Activated CD8-positive, alpha-beta memory T cell treated with anti-CD3 and anti-CD28 coated beads for 24 hours (primary cell): ENCODE results near the gene PCDH9.

Experiments used
- DNase-seq: peaks from one replicate; pipeline ENCODE4 v3.0.0-alpha.2; 2020

PCDH9 gene

DNA sequence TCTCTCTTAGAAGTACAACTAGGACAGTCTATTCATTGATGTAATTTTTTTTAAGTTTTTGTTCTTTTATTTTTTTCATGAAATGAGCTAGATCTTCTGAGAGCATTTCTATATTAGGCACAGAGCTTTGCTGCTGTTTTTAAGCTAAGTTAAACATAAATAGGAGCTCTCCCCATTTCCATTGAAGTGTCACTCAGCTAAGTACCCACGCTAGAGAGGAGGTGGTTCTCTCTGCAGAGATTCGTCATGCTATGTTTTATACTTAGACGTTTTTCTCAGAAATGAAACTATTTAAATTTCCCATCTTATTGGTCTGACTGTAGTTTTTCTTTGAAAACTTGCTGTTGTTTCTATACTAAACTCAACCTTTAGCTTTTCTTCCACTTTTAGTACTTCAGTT, 271.5 kb downstream of the PCDH9 start:
- DNase-seq = no peak

DNA sequence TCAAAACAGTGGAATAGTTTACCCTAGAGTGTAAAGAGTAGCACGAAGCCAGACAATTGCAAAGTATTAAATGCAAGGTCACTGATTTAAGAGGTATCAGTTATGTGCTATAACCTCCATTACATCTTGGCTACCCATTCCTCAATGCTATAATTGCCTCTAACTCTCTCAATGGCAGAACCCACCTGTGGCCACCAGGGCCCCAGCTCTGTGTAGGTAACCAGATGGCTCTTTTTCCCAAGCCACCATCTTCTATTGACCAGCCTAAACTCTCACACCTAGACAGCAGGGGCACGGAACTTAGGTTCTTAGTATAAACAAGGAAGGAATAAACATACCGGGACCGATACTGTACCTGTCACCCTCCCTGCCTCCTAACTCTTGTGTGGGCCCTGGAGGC, 277.6 kb downstream of the PCDH9 start:
- DNase-seq = no peak

DNA sequence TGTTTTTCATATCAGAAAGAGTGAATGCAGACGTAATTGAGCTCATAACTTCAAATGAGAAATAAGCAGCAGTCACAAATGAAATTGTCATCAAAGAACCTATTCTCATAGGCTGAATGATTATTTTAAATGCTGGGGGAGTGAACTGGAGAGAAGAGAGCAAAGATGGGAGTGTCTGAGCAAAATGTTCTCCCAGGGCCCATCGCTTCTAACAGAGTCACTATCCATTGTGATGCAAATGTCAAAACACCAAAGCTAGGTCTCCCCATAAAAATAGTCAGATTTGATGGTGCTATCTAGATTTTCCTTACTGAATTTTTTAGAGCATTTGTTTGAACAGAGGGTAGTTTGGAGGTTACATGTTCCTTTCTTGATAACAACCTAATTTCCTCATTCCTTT, 278.7 kb downstream of the PCDH9 start:
- no peak for DNase-seq

DNA sequence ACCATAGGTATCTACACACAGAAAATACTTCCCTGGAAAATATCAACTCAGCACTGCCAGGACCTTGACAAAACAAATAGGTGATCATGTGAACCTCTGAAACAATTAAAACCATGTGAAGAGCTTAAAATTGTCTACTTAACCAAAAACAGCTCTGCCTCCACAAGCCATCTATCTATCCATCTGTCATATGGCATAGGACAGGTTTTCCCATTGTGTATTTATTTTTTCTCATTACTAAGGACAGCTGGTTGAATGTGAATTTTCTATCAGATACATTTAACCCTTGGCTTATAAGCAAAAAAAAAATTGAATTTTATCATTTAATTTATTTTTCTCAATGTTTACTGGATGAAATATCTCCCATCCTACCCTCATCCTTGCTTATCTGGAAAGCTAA, 279.5 kb downstream of the PCDH9 start:
- DNase-seq = no peak

DNA sequence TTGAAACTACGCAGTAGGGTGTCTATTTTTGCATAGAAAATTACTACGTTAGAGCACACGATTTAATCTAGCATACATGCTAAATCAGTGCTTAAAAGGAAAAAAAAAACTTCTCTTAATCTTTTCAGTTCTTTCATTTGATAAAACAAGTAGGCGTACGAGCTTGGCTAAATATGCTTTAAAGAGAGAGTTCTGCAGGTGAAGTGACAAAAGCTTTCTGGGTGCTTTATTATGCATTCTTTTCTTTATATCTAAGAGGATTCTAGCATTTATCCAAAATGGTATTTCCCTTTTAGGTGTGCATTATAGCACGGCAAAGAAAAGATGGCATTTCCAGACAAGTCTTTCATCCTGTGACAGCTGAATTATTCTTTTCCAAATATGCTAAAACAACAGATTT, 281.2 kb downstream of the PCDH9 start:
- no peak for DNase-seq

DNA sequence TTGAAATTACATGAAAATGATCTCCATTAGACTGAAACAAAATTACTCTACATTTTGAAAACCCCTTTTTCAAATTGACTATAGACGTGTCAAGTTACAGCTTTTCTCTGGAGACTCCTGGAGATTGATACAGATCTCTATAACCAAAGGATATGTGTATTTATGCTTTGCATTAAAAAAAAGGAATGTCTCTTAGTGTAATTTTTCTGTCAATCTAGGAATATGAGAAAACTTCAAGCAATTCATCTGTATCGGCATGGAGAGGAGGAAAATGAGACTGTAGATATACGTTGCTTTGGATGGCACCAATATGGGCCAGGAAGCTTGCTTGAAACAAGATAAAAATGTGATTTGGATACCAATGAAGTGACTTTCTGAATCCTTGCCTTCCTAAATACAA, 286.6 kb downstream of the PCDH9 start:
- no peak for DNase-seq

DNA sequence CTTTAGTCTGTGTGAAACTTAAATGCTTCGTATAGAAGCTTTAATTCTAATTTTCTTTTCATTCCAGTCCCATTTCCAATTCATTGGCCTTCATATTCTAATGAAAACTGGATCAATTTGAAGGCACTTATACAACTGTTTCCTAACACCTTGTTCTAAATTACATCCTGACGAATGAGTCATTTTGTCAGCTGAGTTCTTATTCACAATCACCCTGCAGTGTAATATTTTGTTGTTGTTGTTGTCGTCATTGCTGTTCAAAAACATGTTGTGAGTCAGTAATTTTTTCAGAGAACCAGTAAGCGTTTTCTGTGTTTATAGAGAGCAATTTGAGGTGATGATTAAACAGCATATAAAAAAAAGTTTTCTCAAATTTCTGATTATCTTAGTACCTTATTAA, 290.0 kb downstream of the PCDH9 start:
- no peak for DNase-seq

DNA sequence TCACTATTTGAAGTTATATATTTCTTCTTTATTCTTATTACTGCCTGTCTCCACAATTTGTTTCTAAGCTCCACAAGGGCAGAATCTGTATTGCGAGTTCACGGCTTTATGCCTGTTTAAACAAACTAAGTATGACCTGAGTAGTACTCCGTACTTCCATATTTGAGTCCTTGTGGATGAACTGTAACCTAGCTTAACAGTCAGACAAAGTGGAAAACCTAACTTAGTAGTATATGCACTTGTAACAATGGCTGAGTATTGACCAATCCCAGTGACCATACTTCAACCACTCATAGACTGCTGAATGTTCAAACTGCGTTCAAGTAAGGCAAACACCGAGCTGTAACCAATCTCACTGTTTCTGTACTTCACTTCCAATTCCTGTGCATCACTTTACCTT, 292.7 kb downstream of the PCDH9 start:
- no peak for DNase-seq

DNA sequence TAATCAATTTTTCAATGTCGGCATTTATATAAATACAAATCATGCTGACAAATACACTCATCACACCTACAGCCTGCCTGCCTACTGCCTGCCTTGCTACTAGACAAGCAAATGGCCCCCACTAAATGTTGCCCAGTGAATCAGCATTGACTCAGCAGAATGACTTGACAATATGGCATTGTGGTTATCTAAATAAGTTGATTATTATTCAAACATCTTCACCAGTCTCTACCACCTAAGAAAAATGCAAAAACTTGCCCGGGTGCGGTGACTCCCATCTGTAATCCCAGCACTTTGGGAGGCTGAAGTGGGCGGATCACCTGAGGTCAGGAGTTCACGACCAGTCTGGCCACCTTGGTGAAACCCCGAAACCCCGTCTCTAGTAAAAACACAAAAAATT, 296.1 kb downstream of the PCDH9 start:
- no peak for DNase-seq

DNA sequence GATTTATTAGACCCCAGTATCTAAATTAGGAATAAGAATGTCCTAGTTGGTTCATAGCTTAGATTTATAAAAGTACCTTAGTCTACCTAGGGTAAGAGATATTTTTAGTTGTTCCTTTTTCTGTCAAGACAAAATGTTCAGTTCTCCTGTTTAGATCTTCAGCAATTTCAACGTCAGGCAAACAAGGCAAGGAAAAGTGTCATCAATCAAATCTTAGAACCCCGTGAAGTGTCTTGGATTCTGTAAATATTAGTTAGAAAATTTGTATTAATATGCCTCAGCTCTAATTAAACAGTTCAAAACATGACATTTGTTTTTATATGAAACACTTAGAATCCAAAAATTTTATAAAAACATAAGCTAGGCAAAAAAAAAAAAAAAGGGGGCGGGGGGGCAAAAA, 296.6 kb downstream of the PCDH9 start:
- no peak for DNase-seq

DNA sequence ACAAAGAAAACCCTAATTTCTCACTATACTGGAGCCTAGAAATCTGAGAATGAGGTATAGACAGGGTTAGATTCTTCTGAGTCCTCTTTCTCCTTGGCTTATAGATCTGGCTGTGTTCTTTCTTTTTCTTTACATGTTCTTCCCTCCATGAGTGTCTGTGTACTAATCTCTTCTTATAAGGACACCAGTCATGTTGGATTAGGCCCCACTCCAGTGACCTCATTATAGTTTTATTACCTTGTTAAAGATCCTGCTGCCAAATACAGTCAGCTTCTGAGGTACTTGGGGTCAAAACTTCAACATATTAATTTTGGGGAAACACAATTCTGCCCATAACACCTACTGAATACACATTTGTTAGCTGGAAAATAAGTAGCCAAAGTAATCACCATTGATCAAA, 302.6 kb downstream of the PCDH9 start:
- no peak for DNase-seq

DNA sequence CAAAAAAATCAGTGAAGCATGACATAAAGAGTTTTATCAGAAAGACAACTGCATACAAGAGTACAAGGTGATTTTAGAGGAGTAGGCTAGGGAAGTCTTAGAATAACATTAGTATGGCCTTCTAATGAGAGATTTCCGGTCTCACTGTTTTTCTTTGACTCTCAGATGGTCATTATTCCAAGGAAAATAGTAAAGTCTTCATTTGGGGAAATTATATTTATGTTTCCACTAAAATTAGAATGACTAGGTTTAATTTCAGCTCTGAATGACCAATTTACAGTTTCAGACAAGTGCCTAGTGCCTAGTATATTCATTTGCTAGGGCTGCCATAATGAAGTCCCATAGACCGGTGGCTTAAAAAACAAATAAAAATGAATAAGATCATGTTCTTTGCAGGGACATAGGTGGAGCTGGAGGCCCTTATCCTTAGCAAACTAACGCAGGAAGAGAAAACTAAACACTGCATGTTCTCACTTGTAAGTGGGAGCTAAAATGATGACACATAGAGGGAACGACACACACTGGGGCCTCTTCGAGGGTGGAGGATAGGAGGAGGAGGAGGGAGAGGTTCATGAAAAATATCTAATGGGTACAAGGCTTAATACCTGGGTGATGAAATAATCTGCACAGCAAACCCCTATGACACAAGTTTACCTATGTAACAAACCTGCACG, 303.1 kb downstream of the PCDH9 start:
- DNase-seq = no peak

DNA sequence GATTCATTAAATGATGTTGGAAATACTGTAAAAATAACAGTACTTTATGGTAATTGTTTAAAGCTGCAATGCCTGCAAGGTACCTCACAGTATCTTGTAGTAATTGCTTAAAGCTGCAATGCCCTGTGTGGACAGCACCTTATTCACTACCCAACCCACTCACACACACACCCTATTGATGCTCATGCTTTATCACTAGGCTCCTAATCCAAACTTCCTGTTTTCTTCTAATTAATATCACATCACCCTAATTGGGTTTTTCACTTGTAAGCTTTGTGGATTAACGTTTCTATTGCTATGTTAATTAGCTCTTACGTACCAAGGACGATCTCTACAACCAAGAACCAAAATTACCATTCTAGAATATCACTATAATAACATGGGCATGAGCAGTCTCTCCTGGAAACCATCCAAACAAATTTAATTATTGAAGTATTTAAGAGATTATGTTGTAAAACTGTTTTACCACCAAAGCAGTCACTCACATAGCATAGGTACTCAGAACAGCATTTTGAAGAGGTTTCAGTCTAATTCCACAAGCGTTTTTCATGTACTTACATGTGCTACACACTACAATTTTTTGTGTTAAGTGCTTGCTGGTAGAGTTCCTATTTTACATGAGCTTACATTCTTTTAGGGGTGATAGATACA, 303.8 kb downstream of the PCDH9 start:
- DNase-seq = no peak

DNA sequence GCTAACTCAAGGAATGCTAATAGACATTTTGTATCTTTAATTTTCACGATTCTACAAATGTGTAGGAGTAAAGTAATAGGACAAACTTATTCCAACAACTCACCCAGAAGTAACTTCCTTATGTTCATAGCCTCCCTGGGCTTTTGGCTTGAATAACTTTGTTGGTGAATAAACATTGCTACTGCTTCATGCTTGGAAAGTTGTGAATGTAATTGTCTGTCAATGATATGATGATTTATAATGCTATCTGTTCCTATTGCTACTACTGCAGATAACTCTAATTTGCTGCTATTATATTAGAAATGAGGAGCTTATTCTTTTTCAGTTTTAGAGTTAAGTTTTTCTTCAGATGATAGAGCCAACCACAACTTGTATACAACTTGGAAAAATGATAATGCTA, 307.7 kb downstream of the PCDH9 start:
- DNase-seq = no peak

DNA sequence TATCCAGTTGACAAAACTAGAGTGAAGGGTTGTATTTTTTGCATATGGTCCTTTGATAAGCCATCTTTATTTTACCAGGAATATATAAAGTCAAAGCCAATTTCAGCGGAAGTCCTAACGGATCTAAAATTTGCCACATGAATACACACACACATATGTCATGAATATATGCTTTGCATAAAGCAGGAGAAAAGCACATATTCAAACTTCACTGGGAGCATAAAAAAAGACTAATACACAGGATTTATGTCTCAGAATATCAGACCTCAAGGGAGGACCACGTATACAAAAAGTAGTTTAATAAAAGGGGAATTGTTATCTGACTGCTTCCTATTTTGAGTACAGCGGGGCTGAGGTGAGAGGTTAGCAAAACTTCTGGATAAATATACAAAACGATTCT, 308.7 kb downstream of the PCDH9 start:
- no peak for DNase-seq

DNA sequence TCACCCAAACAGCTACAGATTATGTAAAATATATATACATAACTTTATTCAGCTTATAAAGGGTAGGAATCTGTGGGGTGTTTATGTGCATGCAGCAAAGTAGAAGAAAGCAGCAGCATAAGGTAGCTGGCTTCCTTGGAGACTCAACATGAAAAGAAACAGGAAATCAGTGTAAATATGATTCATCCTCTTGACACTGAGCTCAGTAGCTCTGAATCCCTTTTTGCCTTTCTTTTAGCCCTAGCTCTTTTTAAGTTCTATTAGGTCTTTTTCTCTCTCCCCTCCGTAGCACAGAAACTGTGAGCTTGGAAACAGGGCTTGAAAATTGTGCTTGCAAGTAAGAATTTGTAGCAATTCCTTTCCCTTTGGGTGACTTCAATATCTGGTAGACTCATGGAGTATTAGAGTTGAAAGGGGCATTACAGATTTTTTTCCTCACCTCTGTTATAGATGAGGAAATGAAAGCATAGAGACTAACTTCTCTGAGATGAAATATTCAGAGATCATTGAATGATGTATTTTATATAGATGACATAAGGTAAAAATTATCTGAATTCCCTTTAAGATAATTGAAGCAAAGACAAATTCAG, 314.4 kb downstream of the PCDH9 start:
- DNase-seq = no peak

DNA sequence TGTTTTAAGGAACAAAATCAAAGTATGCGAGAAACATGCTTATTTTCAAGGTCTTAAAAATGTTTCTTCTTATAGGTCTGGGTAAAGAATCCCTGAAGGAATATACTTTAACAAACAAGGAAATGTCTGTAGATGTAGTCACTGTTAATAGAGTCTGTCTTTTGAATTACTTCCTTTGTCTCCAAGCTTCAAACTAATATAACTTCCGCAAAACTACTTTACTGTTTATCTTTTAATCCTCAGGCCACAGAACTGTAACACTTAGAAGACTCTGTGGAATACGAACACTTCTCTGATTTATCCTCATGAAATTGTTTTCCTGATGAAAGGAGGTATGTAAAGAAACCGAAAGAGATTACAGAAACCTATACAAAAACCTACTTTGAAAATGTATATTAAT, 316.0 kb downstream of the PCDH9 start:
- DNase-seq = no peak

DNA sequence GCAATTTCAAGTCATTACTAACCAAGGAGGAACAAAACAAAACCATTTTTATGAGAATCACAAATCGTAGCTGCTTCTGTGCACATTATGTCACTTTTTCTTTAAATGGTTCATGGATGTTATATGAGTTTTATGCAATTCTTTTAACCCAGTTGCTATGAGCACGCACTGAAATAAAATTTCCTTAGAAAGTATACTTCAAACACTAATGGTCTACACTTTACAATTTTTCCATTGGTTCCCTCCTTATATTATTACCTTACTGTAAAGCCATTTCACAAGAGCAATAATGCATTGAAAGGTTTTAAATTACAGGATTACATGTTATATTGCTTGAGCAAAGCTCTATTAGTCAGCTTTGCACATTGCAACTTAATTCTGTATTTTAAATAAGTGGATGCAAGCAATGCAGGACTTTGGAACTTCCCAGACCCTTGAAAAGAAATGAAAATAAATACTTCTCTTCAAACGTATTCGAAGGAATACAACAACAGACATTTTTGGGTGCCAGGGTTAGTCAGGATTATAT, 318.7 kb downstream of the PCDH9 start:
- DNase-seq = no peak

DNA sequence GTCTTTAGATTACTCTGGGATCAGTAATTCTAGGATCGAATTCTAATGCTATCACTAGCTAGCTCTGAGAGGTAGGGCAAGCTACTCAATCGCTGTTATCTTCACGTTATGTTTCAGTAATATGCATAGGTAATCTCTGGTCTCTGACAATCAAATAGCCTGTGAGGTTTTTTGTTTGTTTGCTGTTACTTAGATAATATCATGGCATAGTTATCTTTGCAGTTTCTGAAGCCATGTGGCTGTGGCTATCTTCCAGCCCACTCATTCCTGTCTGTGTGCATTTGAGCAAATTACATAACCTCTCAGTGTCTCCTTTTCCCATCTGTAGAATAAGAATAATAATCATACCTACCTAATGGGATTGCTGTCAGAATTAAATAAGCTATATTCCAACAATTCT, 330.2 kb downstream of the PCDH9 start:
- no peak for DNase-seq

DNA sequence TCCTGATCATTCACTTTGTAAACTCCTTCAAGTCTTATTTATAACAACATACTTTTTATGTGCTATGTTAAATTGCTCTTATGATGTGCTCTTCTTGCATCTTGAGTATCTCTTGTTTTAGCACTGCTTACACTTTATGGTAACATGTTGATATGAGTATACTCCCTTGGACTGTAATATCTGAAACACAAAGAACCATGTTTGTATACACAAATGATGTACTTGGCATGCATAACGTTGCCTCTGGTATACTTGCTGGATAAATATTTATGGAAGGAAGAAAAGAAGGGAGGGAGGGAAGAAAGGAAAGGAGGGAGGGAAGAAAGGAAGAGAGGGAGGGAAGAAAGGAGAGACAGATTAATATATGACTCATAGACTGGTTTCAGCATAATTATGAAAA, 333.2 kb downstream of the PCDH9 start:
- no peak for DNase-seq

DNA sequence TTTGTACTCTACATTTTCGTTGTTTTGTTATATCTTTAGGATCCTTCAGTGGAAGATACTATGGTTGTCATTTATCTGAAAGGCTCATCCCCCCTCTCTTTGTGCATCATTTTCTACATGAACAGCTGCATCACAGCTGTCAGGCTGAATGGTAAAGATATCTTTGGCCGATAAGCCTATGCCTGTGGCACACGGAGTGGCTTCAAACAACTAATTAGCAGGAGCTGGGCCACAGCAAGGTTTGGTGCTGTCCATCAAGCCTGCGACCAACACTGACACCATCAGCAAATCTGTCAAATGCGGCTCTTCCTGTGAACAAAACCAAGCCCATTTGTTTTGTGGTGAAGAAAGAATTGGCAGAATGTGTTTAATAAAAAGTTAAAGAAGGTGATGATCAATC, 334.4 kb downstream of the PCDH9 start:
- no peak for DNase-seq

DNA sequence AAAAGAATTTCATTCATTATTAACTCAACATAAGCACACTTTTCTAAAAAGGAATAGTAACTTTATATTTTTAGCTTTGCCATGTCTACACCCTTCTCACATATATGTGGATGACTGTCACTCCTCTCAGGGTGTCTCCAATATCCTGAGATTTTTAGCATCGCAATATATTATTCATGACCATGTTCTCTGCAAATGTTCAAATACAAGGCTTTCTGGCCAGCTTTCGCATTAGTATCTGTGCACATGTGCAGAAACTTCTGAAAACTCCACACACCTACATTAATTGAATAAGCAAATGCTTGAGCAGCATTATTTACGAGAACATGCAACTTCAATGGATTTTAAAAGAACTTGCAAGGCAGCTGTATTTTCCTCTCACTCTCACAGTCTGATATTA, 334.8 kb downstream of the PCDH9 start:
- no peak for DNase-seq

DNA sequence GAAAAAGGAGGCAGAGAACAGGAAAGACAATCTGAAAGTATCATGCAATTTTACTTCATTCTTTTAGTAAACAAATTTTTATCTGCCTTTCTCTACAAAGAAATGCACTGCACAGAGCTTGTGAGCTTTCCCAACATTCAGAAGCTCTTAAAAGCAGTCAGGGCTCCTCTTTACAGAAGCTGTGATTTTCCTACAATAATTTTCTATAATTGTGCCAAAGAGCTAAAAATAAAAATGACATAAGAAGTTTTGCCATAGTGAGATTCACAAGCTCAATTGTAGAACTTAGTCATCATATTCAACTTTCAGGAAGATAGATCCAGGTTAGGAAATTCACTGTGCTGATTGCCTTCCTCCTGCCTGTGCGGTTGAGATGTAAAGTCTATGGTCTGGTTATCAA, 341.4 kb downstream of the PCDH9 start:
- no peak for DNase-seq

DNA sequence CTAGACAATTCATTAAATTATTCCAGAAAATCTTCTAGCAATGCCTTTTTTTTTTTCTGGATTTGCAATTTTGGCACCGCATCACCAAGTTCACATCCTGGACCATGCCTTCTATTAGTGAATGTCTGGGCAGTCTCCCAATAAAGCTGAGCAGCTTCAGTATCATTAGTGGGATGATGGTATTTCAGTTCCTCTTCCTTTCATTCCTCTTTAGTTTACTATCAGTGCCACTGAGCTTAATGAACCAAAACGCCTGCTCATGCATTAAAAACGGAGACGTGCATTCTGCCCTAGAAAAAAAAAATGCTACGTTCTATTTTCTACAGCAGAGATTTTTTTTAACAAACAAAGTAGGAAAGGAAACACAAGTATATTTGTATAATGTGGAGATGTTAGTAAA, 343.0 kb downstream of the PCDH9 start:
- DNase-seq = no peak

DNA sequence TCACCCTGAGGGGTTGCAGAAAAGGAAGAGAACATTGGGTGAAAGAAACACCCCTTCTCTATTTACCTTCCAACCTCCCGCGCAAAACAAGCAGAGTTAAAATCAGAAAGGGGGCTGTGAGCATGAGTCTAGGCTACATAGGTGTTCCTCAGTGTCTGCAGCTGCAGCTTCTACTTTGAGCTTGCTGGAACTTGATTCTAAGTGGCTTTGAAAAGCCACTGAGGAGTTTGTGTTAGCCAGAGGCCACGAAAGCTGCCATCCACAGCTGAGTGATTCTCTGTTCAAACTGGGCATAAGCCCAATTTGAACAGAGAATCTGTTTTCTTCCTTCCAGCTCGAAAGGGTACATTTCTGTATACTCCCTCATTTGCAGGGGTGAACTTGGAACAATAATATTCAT, 343.9 kb downstream of the PCDH9 start:
- no peak for DNase-seq
